GM18873 (cell line): ENCODE measurements around the gene RNF208.

ENCODE experiments used
- ATAC-seq: cut with Tn5 transposase; IDR thresholded peaks from one replicate; pipeline ENCODE4 v1.9.1; 2021; ENCODE audit warnings: mild to moderate bottlenecking, moderate library complexity, moderate number of reproducible peaks; ENCODE audit not compliant: unreplicated experiment, low FRiP score

RNF208 gene

GRCh38 chr9:137194388-137194787 is 27.7 kb downstream of the RNF208 start:
- no peak for ATAC-seq

GRCh38 chr9:137193771-137194170 is 28.3 kb downstream of the RNF208 start:
- no peak for ATAC-seq

GRCh38 chr9:137192859-137193258 is 29.2 kb downstream of the RNF208 start:
- no peak for ATAC-seq

GRCh38 chr9:137192448-137192780 is 29.6 kb downstream of the RNF208 start:
- ATAC-seq = no peak

- no peak for ATAC-seq
These were observed 30.2 kb downstream of the RNF208 start for GRCh38 chr9:137191691-137192447.

- no peak for ATAC-seq
These were observed 30.8 kb downstream of the RNF208 start for GRCh38 chr9:137191245-137191644.

GRCh38 chr9:137190315-137190856 is 31.7 kb downstream of the RNF208 start:
- ATAC-seq = no peak

GRCh38 chr9:137189297-137190295 is 32.4 kb downstream of the RNF208 start:
- no peak for ATAC-seq

GRCh38 chr9:137188490-137189296 is 33.3 kb downstream of the RNF208 start, which contains the start of the genes ANAPC2 and SSNA1:
TSS of gene ANAPC2 (minus strand) at chr9:137188560. CDS start at chr9:137188532, 28 bp downstream.
TSS of gene SSNA1 (plus strand) at chr9:137188676. CDS start at chr9:137188727, 51 bp downstream.
- ATAC-seq = peak; percentile 61

- no peak for ATAC-seq
These were observed 34.0 kb downstream of the RNF208 start for GRCh38 chr9:137188086-137188489.

- ATAC-seq = no peak
These were observed 34.7 kb downstream of the RNF208 start for GRCh38 chr9:137187386-137187785.

GRCh38 chr9:137186385-137186784 is 35.7 kb downstream of the RNF208 start:
- ATAC-seq = no peak

- ATAC-seq = no peak
These were observed 36.1 kb downstream of the RNF208 start for GRCh38 chr9:137185921-137186320.

- no peak for ATAC-seq
These were observed 37.0 kb downstream of the RNF208 start for GRCh38 chr9:137184881-137185660.

- ATAC-seq = no peak
These were observed 38.0 kb downstream of the RNF208 start for GRCh38 chr9:137183980-137184595.

GRCh38 chr9:137182836-137183235 is 39.2 kb downstream of the RNF208 start:
- ATAC-seq = no peak

GRCh38 chr9:137181680-137182079 is 40.4 kb downstream of the RNF208 start:
- no peak for ATAC-seq

GRCh38 chr9:137180491-137180890 is 41.5 kb downstream of the RNF208 start:
- no peak for ATAC-seq

GRCh38 chr9:137179761-137180160 is 42.3 kb downstream of the RNF208 start:
- no peak for ATAC-seq
